Glutamatergic neuron (in vitro differentiated cells): ENCODE results near the gene CALN1. TPM values are rescaled to one million over a fixed set of nuclear protein-coding genes. Genes with fewer than 3 reads are reported as not detected.

Experiments used
- DNase-seq: peaks from one replicate; pipeline ENCODE4 v3.0.0; 2022
- H3K27ac Mint-ChIP-seq: one replicate; pipeline ENCODE4 v1.8.0; 2020; ENCODE audit warnings: mild to moderate bottlenecking, mixed read lengths, inconsistent platforms; ENCODE audit not compliant: unreplicated experiment
- H3K27me3 Mint-ChIP-seq: one replicate; pipeline ENCODE4 v1.8.0; 2020; ENCODE audit warnings: mild to moderate bottlenecking, moderate library complexity, mixed read lengths, inconsistent platforms; ENCODE audit not compliant: unreplicated experiment
- H3K36me3 Mint-ChIP-seq: one replicate; pipeline ENCODE4 v1.8.0; 2020; ENCODE audit warnings: mild to moderate bottlenecking, mixed read lengths, inconsistent platforms; ENCODE audit not compliant: unreplicated experiment
- H3K4me1 Mint-ChIP-seq: one replicate; pipeline ENCODE4 v1.8.0; 2020; ENCODE audit warnings: mild to moderate bottlenecking, low read depth, mixed read lengths, inconsistent platforms; ENCODE audit not compliant: unreplicated experiment
- H3K4me3 Mint-ChIP-seq: one replicate; pipeline ENCODE4 v1.8.0; 2020; ENCODE audit warnings: mild to moderate bottlenecking, mixed read lengths, inconsistent platforms; ENCODE audit not compliant: unreplicated experiment
- H3K9me3 Mint-ChIP-seq: one replicate; pipeline ENCODE4 v1.8.0; 2020; ENCODE audit warnings: mild to moderate bottlenecking, moderate library complexity, mixed read lengths, inconsistent platforms; ENCODE audit not compliant: unreplicated experiment
- CTCF ChIP-seq: fragments of 200-600 bp; sonication (generic); IDR thresholded peaks from one replicate; pipeline ENCODE4 v1.5.0; 2021; ENCODE audit not compliant: partially characterized antibody, unreplicated experiment
- total RNA-seq: library from RNA; stranded (reverse); fragmentation: NEBNext Ultra II Directional; extraction: Animal tissue kit (Norgen Biotek cat#: 25700); gene quantifications from one replicate; pipeline ENCODE4 v1.2.1, GENCODE V29; 2021; ENCODE audit not compliant: unreplicated experiment

The CALN1 gene
- total RNA-seq, 1 donor from 2014 or later = 3.5 TPM

DNA sequence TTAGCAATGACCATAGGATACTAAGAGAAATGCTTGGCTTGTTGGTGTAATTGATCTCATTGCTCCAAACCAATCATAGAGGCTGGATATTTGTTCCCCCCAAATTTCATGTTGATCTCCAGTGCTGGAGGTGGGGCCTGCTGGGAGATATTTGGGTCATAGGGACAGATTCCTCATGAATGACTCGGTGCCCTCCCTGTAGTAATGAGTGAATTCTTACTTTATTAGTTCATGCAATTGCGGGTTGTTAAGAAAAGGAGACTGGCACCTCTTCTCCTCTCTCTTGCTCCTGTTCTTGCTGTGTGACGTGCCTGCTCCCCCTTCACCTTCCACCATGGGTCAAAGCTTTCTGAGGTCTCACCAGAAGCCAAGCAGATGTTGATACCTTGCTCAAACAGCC is 630.1 kb downstream of the CALN1 start:
- peaks cover 8% of the 10 kb centered on the region for H3K36me3 Mint-ChIP-seq
- H3K27ac Mint-ChIP-seq = no peak overlapping the region
- DNase-seq = no peak
- no peak for TF ChIP-seq CTCF
- H3K27me3 Mint-ChIP-seq = no peaks in the 10 kb centered on the region
- no peak overlapping the region for H3K4me3 Mint-ChIP-seq
- peaks cover 2% of the 10 kb centered on the region for H3K9me3 Mint-ChIP-seq
- peaks cover 3% of the 10 kb centered on the region for H3K4me1 Mint-ChIP-seq

GRCh38 chr7:71780282-71780681 is 631.9 kb downstream of the CALN1 start:
- DNase-seq = no peak
- no peak overlapping the region for H3K4me3 Mint-ChIP-seq
- peaks cover 4% of the 10 kb centered on the region for H3K36me3 Mint-ChIP-seq
- H3K27ac Mint-ChIP-seq = no peak overlapping the region
- no peaks in the 10 kb centered on the region for H3K9me3 Mint-ChIP-seq
- H3K27me3 Mint-ChIP-seq = no peaks in the 10 kb centered on the region
- TF ChIP-seq CTCF = no peak
- peaks cover 3% of the 10 kb centered on the region for H3K4me1 Mint-ChIP-seq

- H3K36me3 Mint-ChIP-seq = peaks cover 2% of the 10 kb centered on the region
- H3K27me3 Mint-ChIP-seq = peaks cover 3% of the 10 kb centered on the region
- peaks cover 3% of the 10 kb centered on the region for H3K4me1 Mint-ChIP-seq
- H3K4me3 Mint-ChIP-seq = no peak overlapping the region
- H3K9me3 Mint-ChIP-seq = no peaks in the 10 kb centered on the region
- TF ChIP-seq CTCF = no peak
- no peak overlapping the region for H3K27ac Mint-ChIP-seq
- no peak for DNase-seq
These were observed 634.9 kb downstream of the CALN1 start for GRCh38 chr7:71777278-71777677.

DNA sequence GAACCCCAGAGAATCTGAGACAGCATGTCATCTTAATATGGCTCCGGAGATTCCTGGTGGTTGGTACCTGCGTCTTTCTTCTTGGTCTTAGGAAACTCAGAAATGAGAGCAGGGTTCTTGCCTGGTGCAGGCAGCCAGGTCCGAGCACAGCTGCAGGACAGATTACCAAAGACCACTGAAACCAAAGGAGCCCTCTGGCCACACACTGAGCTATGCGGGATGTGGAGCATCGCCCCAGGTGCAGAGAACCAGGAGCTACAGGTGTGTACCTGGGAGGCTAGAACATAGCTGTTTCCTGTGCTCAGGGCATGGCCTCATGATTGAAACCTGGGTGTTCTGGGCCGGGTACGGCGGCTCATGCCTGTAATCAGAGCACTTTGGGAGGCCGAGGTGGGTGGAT is 635.4 kb downstream of the CALN1 start:
- H3K36me3 Mint-ChIP-seq = no peaks in the 10 kb centered on the region
- no peak overlapping the region for H3K4me3 Mint-ChIP-seq
- H3K9me3 Mint-ChIP-seq = no peaks in the 10 kb centered on the region
- H3K27me3 Mint-ChIP-seq = peaks cover 3% of the 10 kb centered on the region
- peaks cover 3% of the 10 kb centered on the region for H3K4me1 Mint-ChIP-seq
- TF ChIP-seq CTCF = no peak
- DNase-seq = no peak
- no peak overlapping the region for H3K27ac Mint-ChIP-seq

DNA sequence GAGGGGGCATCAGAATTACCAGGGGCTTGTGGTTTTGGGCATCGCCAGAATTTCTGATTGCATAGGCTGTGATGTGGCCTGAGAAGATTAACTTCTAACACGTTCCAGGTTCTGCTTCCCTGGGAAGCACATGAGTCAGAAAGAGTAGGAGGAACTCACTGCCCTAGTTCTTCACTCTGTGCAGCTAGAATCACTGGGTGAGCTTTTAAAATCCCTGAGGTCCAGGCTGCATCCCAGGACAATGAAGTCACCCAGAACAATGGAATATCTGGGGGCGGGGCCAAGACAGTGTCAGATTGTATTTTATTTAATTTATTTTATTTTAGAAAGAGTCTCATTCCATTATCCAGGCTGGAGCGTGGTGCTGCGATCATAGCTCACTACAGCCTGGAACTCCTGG is 636.5 kb downstream of the CALN1 start:
- Mint-ChIP-seq H3K27ac (no peak overlapping the region), H3K4me1 (peaks cover 3% of the 10 kb centered on the region), H3K9me3 (no peaks in the 10 kb centered on the region), H3K36me3 (no peaks in the 10 kb centered on the region), H3K27me3 (peaks cover 3% of the 10 kb centered on the region), H3K4me3 (no peak overlapping the region)
- no peak for DNase-seq
- no peak for TF ChIP-seq CTCF
